GM12878 (cell line): ENCODE data around the gene ZDHHC14. TPM values are rescaled to one million over a fixed set of nuclear protein-coding genes. Genes with fewer than 3 reads are reported as not detected.

Source experiments
- ATAC-seq: fragments of 200-7000 bp; cut with Tn5 transposase; 3 replicates; pipeline ENCODE4 v1.9.1; 2020; ENCODE audit warnings: mild to moderate bottlenecking, moderate library complexity
- BruUV-seq: library from RNA; stranded (reverse); fragments of 400-500 nt; replicated peaks from 2 replicates; lab custom pipeline; 2021; lab: Mats Ljungman, UMichigan
- CTCF ChIA-PET: fragments of 300-600 bp; sonication (Branson Sonifier 250); formaldehyde crosslinking; extraction: SDS; loops from one replicate; lab custom pipeline; 2021; ENCODE audit warnings: inconsistent platforms; lab: Yijun Ruan, JAX
- POLR2A ChIA-PET: fragments of 350-600 bp; formaldehyde crosslinking; extraction: SDS; loops from one replicate; lab custom pipeline; 2021; ENCODE audit warnings: inconsistent platforms; lab: Charles Lee
- RAD21 ChIA-PET: fragments of 300-600 bp; sonication (Branson Sonifier 250); formaldehyde crosslinking; loops from one replicate; lab custom pipeline; 2023; ENCODE audit warnings: antibody characterized with exemption; ENCODE audit not compliant: unreplicated experiment; lab: Charles Lee
- SMC1A ChIA-PET: fragments of 300-600 bp; sonication (Branson Sonifier 250); formaldehyde crosslinking; loops from one replicate; lab custom pipeline; 2023; ENCODE audit not compliant: unreplicated experiment, uncharacterized antibody; lab: Charles Lee
- DNase-seq: peaks from one replicate; pipeline ENCODE4 v3.0.0-alpha.2; 2011; ENCODE audit warnings: low read depth, low spot score
- FAIRE-seq: peaks from 3 replicates; lab custom pipeline; 2011; peaks lifted over from hg19 to GRCh38; lab: Jason Lieb, UNC
- H2AFZ ChIP-seq: 2 replicates; pipeline ENCODE4 v1.6.0; 2011; ENCODE audit warnings: low read depth, low read length, control low read depth; ENCODE audit not compliant: control insufficient read depth
- H3K27ac ChIP-seq: 2 replicates; pipeline ENCODE4 v1.5.1; 2011; ENCODE audit warnings: control low read depth; ENCODE audit not compliant: control insufficient read depth, insufficient read depth
- H3K27me3 ChIP-seq, 2 experiments: replicated peaks in 1 of 2; 2 replicates each; pipeline versions ENCODE4 v1.6.0 to v1.6.1; 2011; ENCODE audit warnings: low read length in 1 of 2; ENCODE audit not compliant: control insufficient read depth in 2 of 2, insufficient read depth in 2 of 2
- H3K36me3 ChIP-seq, 2 experiments: 2 replicates each; pipeline ENCODE4 v1.5.1; 2011; ENCODE audit warnings: low read length in 1 of 2; ENCODE audit not compliant: control insufficient read depth in 2 of 2, insufficient read depth in 2 of 2
- H3K4me1 ChIP-seq: 2 replicates; pipeline ENCODE4 v1.6.1; 2011; ENCODE audit warnings: mild to moderate bottlenecking, low read length, moderate library complexity, mixed read lengths; ENCODE audit not compliant: control insufficient read depth, insufficient read depth
- H3K4me2 ChIP-seq: 2 replicates; pipeline ENCODE4 v1.6.0; 2011; ENCODE audit warnings: control low read depth; ENCODE audit not compliant: control insufficient read depth, insufficient read depth
- H3K4me3 ChIP-seq: fragments of 200-600 bp; sonication (generic); 2 replicates; pipeline ENCODE4 v1.5.1; 2016
- H3K79me2 ChIP-seq: 2 replicates; pipeline ENCODE4 v1.6.0; 2011; ENCODE audit warnings: low read length; ENCODE audit not compliant: control insufficient read depth, insufficient read depth
- H3K9ac ChIP-seq: 2 replicates; pipeline ENCODE4 v1.8.0; 2011; ENCODE audit warnings: low read length, control low read depth, mixed read lengths; ENCODE audit not compliant: control insufficient read depth, insufficient read depth
- H3K9me3 ChIP-seq: replicated peaks from 3 replicates; pipeline ENCODE4 v1.5.1; 2011; ENCODE audit warnings: mild to moderate bottlenecking, low read length; ENCODE audit not compliant: control insufficient read depth, insufficient read depth
- H4K20me1 ChIP-seq: 2 replicates; pipeline ENCODE4 v1.6.0; 2011; ENCODE audit not compliant: control insufficient read depth, insufficient read depth
- RB1 ChIP-seq: fragments of 450-650 bp; formaldehyde crosslinking; IDR thresholded peaks from 2 replicates; pipeline ENCODE4 v1.6.1; 2017; ENCODE audit warnings: mild to moderate bottlenecking, borderline replicate concordance
- RCOR1 ChIP-seq: conservative IDR thresholded peaks from 2 replicates; pipeline ENCODE4 v1.6.1; 2012; ENCODE audit warnings: low read depth, low read length, improper control_type of control experiment
- WGBS: methylation state at CpG from one replicate; pipeline ENCODE4 v1.1.6; 2016; ENCODE audit warnings: low lambda C conversion rate; ENCODE audit not compliant: insufficient replicate concordance, insufficient coverage; ENCODE audit errors: missing lambda C conversion rate; 5-methylcytosine and 5-hydroxymethylcytosine counted together
- in situ Hi-C: fragments of 300-500 bp; cut with MboI; formaldehyde crosslinking; loops from 9 replicates; pipeline ENCODE4 v1.14.3; 2018; ENCODE audit warnings: mixed read lengths
- intact Hi-C: fragments of 100-400 bp; cut with micrococcal nuclease; formaldehyde crosslinking; loops from one replicate; pipeline ENCODE4 v1.14.2; 2022; ENCODE audit not compliant: unreplicated experiment
- polyA plus RNA-seq, 11 experiments: library from polyadenylated mRNA; depleted of rRNA in 4 of 11; unstranded in 6 of 11; stranded (reverse) in 5 of 11; fragments of >200 nt; fragmentation: Nextera tagmentation in 4 of 11; fragmentation: Illumina TruSeq in 1 of 11; extraction: Ambion mirVana in 4 of 11; extraction: Trizol in 1 of 11; gene quantifications; 1 replicate in 1 of 11; 2 replicates in 10 of 11; pipeline versions ENCODE4 v1.2.1 to v1.2.3, GENCODE V29; 2011 to 2016; ENCODE audit warnings: inconsistent platforms in 2 of 11, missing spikeins in 2 of 11, low read depth in 1 of 11
- total RNA-seq, 4 experiments: library from RNA; depleted of rRNA in 3 of 4; stranded (reverse); fragments of >200 nt in 3 of 4; fragmentation: Illumina TruSeq in 1 of 4; extraction: Trizol in 1 of 4; gene quantifications; 2 replicates each; pipeline versions ENCODE4 v1.2.1 to v1.2.3, GENCODE V29; 2013 to 2021
- TF ChIP-seq, protein P1 (sequence below): fragments of 450-650 bp; formaldehyde crosslinking; IDR thresholded peaks from 2 replicates; pipeline ENCODE4 v1.4.0; 2020; ENCODE audit warnings: mild to moderate bottlenecking, moderate library complexity
- TF ChIP-seq, protein P2 (sequence below): fragments of 450-650 bp; IDR thresholded peaks from 2 replicates; pipeline ENCODE4 v1.6.1; 2017; ENCODE audit warnings: mild to moderate bottlenecking, moderate library complexity
- TF ChIP-seq, protein P3 (sequence below): fragments of 450-650 bp; formaldehyde crosslinking; IDR thresholded peaks from 2 replicates; pipeline ENCODE4 v1.4.0; 2022; ENCODE audit warnings: mild to moderate bottlenecking, moderate library complexity

Gene ZDHHC14
- total and polyA plus RNA-seq, 10 of the 15 experiments (the other 5 are each of a cell fraction or from before 2014, with no cell fraction given): 0.15 to 16.0 (median 0.76) TPM; not detected in 1

DNA sequence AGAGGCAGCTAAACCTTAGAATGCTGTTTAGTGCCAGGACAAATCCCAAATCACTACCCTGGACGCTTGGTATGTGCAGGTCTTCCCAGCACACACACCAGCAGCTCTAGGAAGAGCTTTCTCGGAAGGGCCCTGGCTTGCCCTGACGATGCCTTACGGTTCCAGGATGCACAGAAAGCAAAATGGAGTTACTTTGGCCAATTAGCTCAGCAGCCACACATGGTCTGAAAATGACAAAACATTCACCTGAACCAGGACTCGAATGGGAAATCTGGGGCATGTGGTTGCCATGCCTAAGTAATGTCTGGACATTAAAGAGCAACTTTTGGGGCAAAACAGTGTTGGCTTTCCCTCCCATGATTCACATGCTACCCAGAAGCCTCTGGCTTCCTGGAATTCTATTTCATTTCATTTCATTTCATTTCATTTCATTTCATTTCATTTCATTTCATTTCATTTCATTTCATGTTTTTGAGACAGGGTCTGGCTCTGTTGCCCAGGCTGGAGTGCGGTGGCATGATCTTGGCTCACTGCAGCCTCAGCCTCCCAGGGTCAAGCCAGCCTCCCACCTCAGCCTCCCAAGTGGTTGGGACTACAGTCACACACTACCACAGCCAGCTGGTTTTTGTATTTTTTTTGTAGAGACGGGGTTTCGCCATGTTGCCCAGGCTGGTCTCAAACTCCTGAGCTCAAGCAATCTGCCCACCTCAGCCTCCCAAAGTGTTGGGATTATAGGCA, 153.3 kb downstream of the ZDHHC14 start:
- Histone ChIP-seq H3K4me2 (no peak overlapping the region), H3K36me3 (peaks cover 0 to 2% of the 10 kb centered on the region in 2 experiments; a peak in 1 of 4 replicates), H3K4me3 (no peak overlapping the region), H3K9ac (no peak overlapping the region), H3K79me2 (no peaks in the 10 kb centered on the region), H3K4me1 (peaks cover 8% of the 10 kb centered on the region; the same call in 1 of the 2 replicates), H4K20me1 (no peaks in the 10 kb centered on the region), H3K27ac (no peak overlapping the region), H3K27me3 (no peaks in the 10 kb centered on the region), H2AFZ (no peak overlapping the region), H3K9me3 (no peaks in the 10 kb centered on the region; the same call in 2 of the 3 replicates)
- in situ Hi-C loops (no loop called here), intact Hi-C loops (no loop called here)
- BruUV-seq: no TSS peak
- no peak for DNase-seq
- POLR2A ChIA-PET: interaction anchor here (0.7 to 2.0 kb wide), 4 partner anchors 14 to 217 kb away, joined by 3 to 6 read pairs (median 4); no protein-coding TSS in a partner anchor
- ATAC-seq: no peak
- RAD21 ChIA-PET: interaction anchor here (1.2 to 4.6 kb wide), 4 partner anchors 25 to 72 kb away, joined by 9 to 54 read pairs (median 20); no protein-coding TSS in a partner anchor
- WGBS: 82% methylated on average over 8 of the region's 8 CpGs
- FAIRE-seq: no peak
- SMC1A ChIA-PET: interaction anchor here (1.0 to 5.0 kb wide), 17 partner anchors 9 to 207 kb away, joined by 3 to 48 read pairs (median 5); no protein-coding TSS in a partner anchor
- CTCF ChIA-PET: interaction anchor here (1.0 to 3.7 kb wide), 6 partner anchors 10 to 79 kb away, joined by 3 to 22 read pairs (median 4); no protein-coding TSS in a partner anchor
- TF ChIP-seq, protein P1, sequence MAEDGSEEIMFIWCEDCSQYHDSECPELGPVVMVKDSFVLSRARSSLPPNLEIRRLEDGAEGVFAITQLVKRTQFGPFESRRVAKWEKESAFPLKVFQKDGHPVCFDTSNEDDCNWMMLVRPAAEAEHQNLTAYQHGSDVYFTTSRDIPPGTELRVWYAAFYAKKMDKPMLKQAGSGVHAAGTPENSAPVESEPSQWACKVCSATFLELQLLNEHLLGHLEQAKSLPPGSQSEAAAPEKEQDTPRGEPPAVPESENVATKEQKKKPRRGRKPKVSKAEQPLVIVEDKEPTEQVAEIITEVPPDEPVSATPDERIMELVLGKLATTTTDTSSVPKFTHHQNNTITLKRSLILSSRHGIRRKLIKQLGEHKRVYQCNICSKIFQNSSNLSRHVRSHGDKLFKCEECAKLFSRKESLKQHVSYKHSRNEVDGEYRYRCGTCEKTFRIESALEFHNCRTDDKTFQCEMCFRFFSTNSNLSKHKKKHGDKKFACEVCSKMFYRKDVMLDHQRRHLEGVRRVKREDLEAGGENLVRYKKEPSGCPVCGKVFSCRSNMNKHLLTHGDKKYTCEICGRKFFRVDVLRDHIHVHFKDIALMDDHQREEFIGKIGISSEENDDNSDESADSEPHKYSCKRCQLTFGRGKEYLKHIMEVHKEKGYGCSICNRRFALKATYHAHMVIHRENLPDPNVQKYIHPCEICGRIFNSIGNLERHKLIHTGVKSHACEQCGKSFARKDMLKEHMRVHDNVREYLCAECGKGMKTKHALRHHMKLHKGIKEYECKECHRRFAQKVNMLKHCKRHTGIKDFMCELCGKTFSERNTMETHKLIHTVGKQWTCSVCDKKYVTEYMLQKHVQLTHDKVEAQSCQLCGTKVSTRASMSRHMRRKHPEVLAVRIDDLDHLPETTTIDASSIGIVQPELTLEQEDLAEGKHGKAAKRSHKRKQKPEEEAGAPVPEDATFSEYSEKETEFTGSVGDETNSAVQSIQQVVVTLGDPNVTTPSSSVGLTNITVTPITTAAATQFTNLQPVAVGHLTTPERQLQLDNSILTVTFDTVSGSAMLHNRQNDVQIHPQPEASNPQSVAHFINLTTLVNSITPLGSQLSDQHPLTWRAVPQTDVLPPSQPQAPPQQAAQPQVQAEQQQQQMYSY (CRISPR knock-in tag): peak; percentile 67; the same call in 1 of the 2 replicates
- TF ChIP-seq, protein P2, sequence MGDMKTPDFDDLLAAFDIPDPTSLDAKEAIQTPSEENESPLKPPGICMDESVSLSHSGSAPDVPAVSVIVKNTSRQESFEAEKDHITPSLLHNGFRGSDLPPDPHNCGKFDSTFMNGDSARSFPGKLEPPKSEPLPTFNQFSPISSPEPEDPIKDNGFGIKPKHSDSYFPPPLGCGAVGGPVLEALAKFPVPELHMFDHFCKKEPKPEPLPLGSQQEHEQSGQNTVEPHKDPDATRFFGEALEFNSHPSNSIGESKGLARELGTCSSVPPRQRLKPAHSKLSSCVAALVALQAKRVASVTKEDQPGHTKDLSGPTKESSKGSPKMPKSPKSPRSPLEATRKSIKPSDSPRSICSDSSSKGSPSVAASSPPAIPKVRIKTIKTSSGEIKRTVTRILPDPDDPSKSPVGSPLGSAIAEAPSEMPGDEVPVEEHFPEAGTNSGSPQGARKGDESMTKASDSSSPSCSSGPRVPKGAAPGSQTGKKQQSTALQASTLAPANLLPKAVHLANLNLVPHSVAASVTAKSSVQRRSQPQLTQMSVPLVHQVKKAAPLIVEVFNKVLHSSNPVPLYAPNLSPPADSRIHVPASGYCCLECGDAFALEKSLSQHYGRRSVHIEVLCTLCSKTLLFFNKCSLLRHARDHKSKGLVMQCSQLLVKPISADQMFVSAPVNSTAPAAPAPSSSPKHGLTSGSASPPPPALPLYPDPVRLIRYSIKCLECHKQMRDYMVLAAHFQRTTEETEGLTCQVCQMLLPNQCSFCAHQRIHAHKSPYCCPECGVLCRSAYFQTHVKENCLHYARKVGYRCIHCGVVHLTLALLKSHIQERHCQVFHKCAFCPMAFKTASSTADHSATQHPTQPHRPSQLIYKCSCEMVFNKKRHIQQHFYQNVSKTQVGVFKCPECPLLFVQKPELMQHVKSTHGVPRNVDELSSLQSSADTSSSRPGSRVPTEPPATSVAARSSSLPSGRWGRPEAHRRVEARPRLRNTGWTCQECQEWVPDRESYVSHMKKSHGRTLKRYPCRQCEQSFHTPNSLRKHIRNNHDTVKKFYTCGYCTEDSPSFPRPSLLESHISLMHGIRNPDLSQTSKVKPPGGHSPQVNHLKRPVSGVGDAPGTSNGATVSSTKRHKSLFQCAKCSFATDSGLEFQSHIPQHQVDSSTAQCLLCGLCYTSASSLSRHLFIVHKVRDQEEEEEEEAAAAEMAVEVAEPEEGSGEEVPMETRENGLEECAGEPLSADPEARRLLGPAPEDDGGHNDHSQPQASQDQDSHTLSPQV: peak; percentile 97
- TF ChIP-seq, protein P3, sequence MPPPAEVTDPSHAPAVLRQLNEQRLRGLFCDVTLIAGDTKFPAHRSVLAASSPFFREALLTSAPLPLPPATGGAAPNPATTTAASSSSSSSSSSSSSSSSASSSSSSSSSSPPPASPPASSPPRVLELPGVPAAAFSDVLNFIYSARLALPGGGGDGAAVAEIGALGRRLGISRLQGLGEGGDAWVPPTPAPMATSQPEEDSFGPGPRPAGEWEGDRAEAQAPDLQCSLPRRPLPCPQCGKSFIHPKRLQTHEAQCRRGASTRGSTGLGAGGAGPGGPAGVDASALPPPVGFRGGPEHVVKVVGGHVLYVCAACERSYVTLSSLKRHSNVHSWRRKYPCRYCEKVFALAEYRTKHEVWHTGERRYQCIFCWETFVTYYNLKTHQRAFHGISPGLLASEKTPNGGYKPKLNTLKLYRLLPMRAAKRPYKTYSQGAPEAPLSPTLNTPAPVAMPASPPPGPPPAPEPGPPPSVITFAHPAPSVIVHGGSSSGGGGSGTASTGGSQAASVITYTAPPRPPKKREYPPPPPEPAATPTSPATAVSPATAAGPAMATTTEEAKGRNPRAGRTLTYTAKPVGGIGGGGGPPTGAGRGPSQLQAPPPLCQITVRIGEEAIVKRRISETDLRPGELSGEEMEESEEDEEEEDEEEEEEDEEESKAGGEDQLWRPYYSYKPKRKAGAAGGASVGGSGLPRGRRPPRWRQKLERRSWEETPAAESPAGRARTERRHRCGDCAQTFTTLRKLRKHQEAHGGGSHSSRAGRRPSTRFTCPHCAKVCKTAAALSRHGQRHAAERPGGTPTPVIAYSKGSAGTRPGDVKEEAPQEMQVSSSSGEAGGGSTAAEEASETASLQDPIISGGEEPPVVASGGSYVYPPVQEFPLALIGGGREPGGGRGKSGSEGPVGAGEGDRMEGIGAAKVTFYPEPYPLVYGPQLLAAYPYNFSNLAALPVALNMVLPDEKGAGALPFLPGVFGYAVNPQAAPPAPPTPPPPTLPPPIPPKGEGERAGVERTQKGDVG: peak; percentile 44; the same call in 1 of the 2 replicates
- TF ChIP-seq RCOR1 (no peak), RB1 (no peak)
